GM12878 (cell line): ENCODE data around the gene ARHGDIA.

Source experiments
- ATF2 ChIP-seq: IDR thresholded peaks from 2 replicates; pipeline ENCODE4 v1.6.1; 2012; ENCODE audit warnings: low read length, inconsistent platforms
- ATF3 ChIP-seq: IDR thresholded peaks from 2 replicates; pipeline ENCODE4 v1.6.1; 2011; ENCODE audit warnings: low read depth, mild to moderate bottlenecking, low read length, moderate library complexity, borderline replicate concordance; ENCODE audit errors: extremely low read depth
- BHLHE40 ChIP-seq, 2 experiments: fragments of 450-650 bp in 1 of 2; IDR thresholded peaks; 2 replicates each; pipeline ENCODE4 v1.6.1; 2011 to 2017; ENCODE audit warnings: low read depth in 2 of 2, borderline replicate concordance in 1 of 2, improper control_type of control experiment in 1 of 2, low read length in 1 of 2, mild to moderate bottlenecking in 1 of 2
- CTCF ChIP-seq, 3 experiments: IDR thresholded peaks in 2 of 3; conservative IDR thresholded peaks in 1 of 3; 2 replicates each; pipeline ENCODE4 v1.5.1; 2011; ENCODE audit warnings: low read depth in 3 of 3, low read length in 3 of 3, mild to moderate bottlenecking in 3 of 3, control low read depth in 2 of 3, moderate library complexity in 2 of 3, inconsistent platforms in 1 of 3, mixed read lengths in 1 of 3; ENCODE audit not compliant: control insufficient read depth in 2 of 3, insufficient read depth in 1 of 3; ENCODE audit errors: extremely low read depth in 1 of 3
- EZH2 ChIP-seq: IDR thresholded peaks from 2 replicates; pipeline ENCODE4 v1.6.1; 2012; ENCODE audit warnings: low read depth, mild to moderate bottlenecking, control low read depth, inconsistent platforms, low read length, borderline replicate concordance; ENCODE audit not compliant: control insufficient read depth
- FOS ChIP-seq: IDR thresholded peaks from 3 replicates; pipeline ENCODE4 v1.6.1; 2011; ENCODE audit warnings: borderline replicate concordance; ENCODE audit not compliant: insufficient read length; ENCODE audit errors: extremely low read depth
- POLR2AphosphoS2 ChIP-seq: IDR thresholded peaks from 2 replicates; pipeline ENCODE4 v1.6.1; 2011; ENCODE audit warnings: low read depth, mild to moderate bottlenecking, low read length, improper control_type of control experiment, moderate library complexity
- RCOR1 ChIP-seq: conservative IDR thresholded peaks from 2 replicates; pipeline ENCODE4 v1.6.1; 2012; ENCODE audit warnings: low read depth, low read length, improper control_type of control experiment
- SIN3A ChIP-seq: IDR thresholded peaks from 2 replicates; pipeline ENCODE4 v1.6.1; 2012; ENCODE audit warnings: low read depth, low read length, improper control_type of control experiment
- ZNF687 ChIP-seq: fragments of 450-650 bp; IDR thresholded peaks from 2 replicates; pipeline ENCODE4 v1.6.1; 2017; ENCODE audit warnings: mild to moderate bottlenecking, moderate library complexity

- TF ChIP-seq RCOR1 (no peak), FOS (no peak), CTCF (IDR thresholded peaks at IDR 0.05 in 2 of 3, conservative IDR thresholded peaks at IDR 0.05 in 1 of 3; ENCODE audit: control insufficient read depth in 2 of 3, extremely low read depth in 1 of 3, insufficient read depth in 1 of 3, low read depth in 3 of 3, low read length in 3 of 3) (no peak), ATF2 (no peak), ZNF687 (no peak), POLR2AphosphoS2 (no peak), BHLHE40 (IDR thresholded peaks at IDR 0.05; ENCODE audit: borderline replicate concordance in 1 of 2, low read depth in 2 of 2, low read length in 1 of 2) (no peak), EZH2 (no peak), SIN3A (no peak), ATF3 (no peak)
Observed at GRCh38 chr17:81846743-81847689, 24.1 kb downstream of the ARHGDIA start.
